Neural cell (in vitro differentiated cells): Measurements from ENCODE around the gene PLA2G2D. TPM values are rescaled to one million over a fixed set of nuclear protein-coding genes. Genes with fewer than 3 reads are reported as not detected.

Experiments
- H2AFZ ChIP-seq: fragments of 200-600, 300-800 bp; sonication (generic), shearing (Covaris generic); 2 replicates; pipeline ENCODE4 v1.6.0; 2014; ENCODE audit warnings: low read depth, mild to moderate bottlenecking, antibody characterized with exemption, low read length, moderate library complexity
- H3F3A ChIP-seq: fragments of 200-600 bp; shearing (Covaris generic); 2 replicates; pipeline ENCODE4 v1.6.1; 2016; ENCODE audit warnings: mild to moderate bottlenecking, moderate library complexity, mixed read lengths, antibody characterized with exemption, low read length; ENCODE audit not compliant: insufficient read depth, poor library complexity, severe bottlenecking
- H3K27ac ChIP-seq: fragments of 200-600, 300-800 bp; sonication (generic), shearing (Covaris generic); 2 replicates; pipeline ENCODE4 v1.5.1; 2014; ENCODE audit warnings: mild to moderate bottlenecking, low read length, moderate library complexity
- H3K27me3 ChIP-seq: fragments of 300-800, 200-600 bp; sonication (generic), shearing (Covaris generic); 2 replicates; pipeline ENCODE4 v1.6.0; 2014; ENCODE audit warnings: mild to moderate bottlenecking, low read depth, low read length, moderate library complexity; ENCODE audit not compliant: insufficient read depth
- H3K36me3 ChIP-seq: fragments of 300-800, 200-600 bp; sonication (generic), shearing (Covaris generic); 2 replicates; pipeline ENCODE4 v1.5.1; 2014; ENCODE audit warnings: mild to moderate bottlenecking, antibody characterized with exemption, low read length, moderate library complexity; ENCODE audit not compliant: insufficient read depth
- H3K4me2 ChIP-seq: fragments of 300-800, 200-600 bp; sonication (generic), shearing (Covaris generic); 2 replicates; pipeline ENCODE4 v1.6.0; 2014; ENCODE audit warnings: mild to moderate bottlenecking, low read length
- H3K4me3 ChIP-seq: fragments of 300-800, 200-600 bp; sonication (generic), shearing (Covaris generic); 2 replicates; pipeline ENCODE4 v1.5.1; 2014; ENCODE audit warnings: mild to moderate bottlenecking, low read length, moderate library complexity
- H3K79me2 ChIP-seq: fragments of 200-600 bp; shearing (Covaris generic); replicated peaks from 2 replicates; pipeline ENCODE4 v1.6.0; 2014; ENCODE audit warnings: mild to moderate bottlenecking, low read length, moderate library complexity; ENCODE audit not compliant: insufficient read depth
- H3K9ac ChIP-seq: fragments of 300-800, 200-600 bp; sonication (generic), shearing (Covaris generic); 2 replicates; pipeline ENCODE4 v1.6.1; 2016; ENCODE audit warnings: mild to moderate bottlenecking, low read length, mixed read lengths
- H3K9me2 ChIP-seq: fragments of 200-600 bp; shearing (Covaris generic); 2 replicates; pipeline ENCODE4 v1.6.1; 2016; ENCODE audit warnings: mild to moderate bottlenecking, low read length, mixed read lengths; ENCODE audit not compliant: insufficient read depth
- H3K9me3 ChIP-seq: fragments of 200-600, 300-800 bp; sonication (generic), shearing (Covaris generic); 2 replicates; pipeline ENCODE4 v1.6.1; 2016; ENCODE audit warnings: mild to moderate bottlenecking, mixed run types, low read length, moderate library complexity, mixed read lengths
- H4K20me1 ChIP-seq: fragments of 200-600 bp; shearing (Covaris generic); 2 replicates; pipeline ENCODE4 v1.6.1; 2016; ENCODE audit warnings: mild to moderate bottlenecking, mixed run types; ENCODE audit not compliant: insufficient read depth
- CTCF ChIP-seq: fragments of 450-650 bp; IDR thresholded peaks from 2 replicates; pipeline ENCODE4 v1.5.1; 2014; ENCODE audit warnings: antibody characterized with exemption, mild to moderate bottlenecking, moderate library complexity; ENCODE audit not compliant: poor library complexity, severe bottlenecking
- EP300 ChIP-seq: fragments of 450-650 bp; conservative IDR thresholded peaks from 2 replicates; pipeline ENCODE4 v1.6.1; 2014; ENCODE audit warnings: antibody characterized with exemption, mild to moderate bottlenecking, moderate library complexity; ENCODE audit not compliant: poor library complexity, severe bottlenecking
- EZH2 ChIP-seq: fragments of 200-600, 300-800 bp; shearing (Covaris generic), sonication (generic); IDR thresholded peaks from 2 replicates; pipeline ENCODE4 v1.6.1; 2014; ENCODE audit warnings: antibody characterized with exemption, low read length, borderline replicate concordance, mild to moderate bottlenecking; ENCODE audit not compliant: insufficient read depth, poor library complexity, severe bottlenecking
- MXI1 ChIP-seq: fragments of 450-650 bp; conservative IDR thresholded peaks from 2 replicates; pipeline ENCODE4 v1.6.1; 2014; ENCODE audit warnings: antibody characterized with exemption, mild to moderate bottlenecking; ENCODE audit not compliant: poor library complexity, severe bottlenecking
- POLR2AphosphoS5 ChIP-seq: IDR thresholded peaks from 2 replicates; pipeline ENCODE4 v1.6.1; 2012
- RAD21 ChIP-seq: fragments of 450-650 bp; conservative IDR thresholded peaks from 2 replicates; pipeline ENCODE4 v1.6.1; 2014; ENCODE audit warnings: antibody characterized with exemption, mild to moderate bottlenecking, moderate library complexity
- REST ChIP-seq: IDR thresholded peaks from 2 replicates; pipeline ENCODE4 v1.6.1; 2012; ENCODE audit warnings: borderline replicate concordance
- SMC3 ChIP-seq: fragments of 450-650 bp; conservative IDR thresholded peaks from 2 replicates; pipeline ENCODE4 v1.6.1; 2014; ENCODE audit warnings: antibody characterized with exemption, mild to moderate bottlenecking, moderate library complexity; ENCODE audit not compliant: poor library complexity
- TAF1 ChIP-seq: IDR thresholded peaks from 2 replicates; pipeline ENCODE4 v1.6.1; 2012; ENCODE audit warnings: low read depth
- polyA plus RNA-seq: library from polyadenylated mRNA; depleted of rRNA; stranded (reverse); fragments of >200 nt; gene quantifications from 2 replicates; pipeline ENCODE4 v1.2.3, GENCODE V29; 2014

PLA2G2D gene
- polyA plus RNA-seq, 1 donor from 2014 or later = not detected

- Histone ChIP-seq H3K9me2 (no peaks in the 10 kb centered on the region), H3K4me3 (no peak overlapping the region), H3K79me2 (no peaks in the 10 kb centered on the region), H3K36me3 (no peaks in the 10 kb centered on the region), H3F3A (no peaks in the 10 kb centered on the region), H3K27me3 (no peaks in the 10 kb centered on the region), H2AFZ (no peak overlapping the region), H3K9ac (no peak overlapping the region), H3K9me3 (no peaks in the 10 kb centered on the region), H4K20me1 (no peaks in the 10 kb centered on the region), H3K27ac (no peak overlapping the region), H3K4me2 (no peak overlapping the region)
- TF ChIP-seq REST (no peak), EZH2 (no peak), SMC3 (no peak), TAF1 (no peak), POLR2AphosphoS5 (no peak), CTCF (no peak), RAD21 (no peak), EP300 (no peak), MXI1 (no peak)
Observed at GRCh38 chr1:20112279-20113000, 6.9 kb downstream of the PLA2G2D start.

- TF ChIP-seq SMC3 (no peak), RAD21 (no peak), EP300 (no peak), CTCF (no peak), POLR2AphosphoS5 (no peak), REST (no peak), EZH2 (no peak), MXI1 (no peak), TAF1 (no peak)
Observed at GRCh38 chr1:20111452-20111851, 7.9 kb downstream of the PLA2G2D start.

More at GRCh38 chr1:20111452-20111851, 7.9 kb downstream of the PLA2G2D start:
- H3K4me3 ChIP-seq = no peak overlapping the region
- H3K36me3 ChIP-seq = no peaks in the 10 kb centered on the region
- H3K9ac ChIP-seq = no peak overlapping the region
- no peak overlapping the region for H3K4me2 ChIP-seq
- H3K27me3 ChIP-seq = no peaks in the 10 kb centered on the region
- no peaks in the 10 kb centered on the region for H3F3A ChIP-seq
- no peak overlapping the region for H2AFZ ChIP-seq
- H3K79me2 ChIP-seq = no peaks in the 10 kb centered on the region
- no peaks in the 10 kb centered on the region for H4K20me1 ChIP-seq
- no peak overlapping the region for H3K27ac ChIP-seq
- H3K9me2 ChIP-seq = no peaks in the 10 kb centered on the region
- no peaks in the 10 kb centered on the region for H3K9me3 ChIP-seq
